IMR-90 (cell line): Measurements from ENCODE around the gene NARS2.

Source experiments
- BHLHE40 ChIP-seq: fragments of 150-350 bp; IDR thresholded peaks from 2 replicates; pipeline ENCODE4 v1.6.1; 2016; ENCODE audit warnings: mild to moderate bottlenecking, low read depth, low read length
- CEBPB ChIP-seq: IDR thresholded peaks from 2 replicates; pipeline ENCODE4 v1.6.1; 2012; ENCODE audit warnings: low read depth, low read length, improper control_type of control experiment
- CTCF ChIP-seq: conservative IDR thresholded peaks from 2 replicates; pipeline ENCODE4 v1.5.1; 2012; ENCODE audit warnings: mild to moderate bottlenecking, low read depth, low read length, improper control_type of control experiment
- FOS ChIP-seq: fragments of 150-350 bp; IDR thresholded peaks from 2 replicates; pipeline ENCODE4 v1.6.1; 2016; ENCODE audit warnings: low read depth, low read length
- POLR2A ChIP-seq: IDR thresholded peaks from 2 replicates; pipeline ENCODE4 v1.6.1; 2012; ENCODE audit warnings: mild to moderate bottlenecking, low read depth, low read length
- RFX5 ChIP-seq: IDR thresholded peaks from 2 replicates; pipeline ENCODE4 v1.8.0; 2012; ENCODE audit warnings: low read depth, mild to moderate bottlenecking, low read length, moderate library complexity

GRCh38 chr11:78472382-78472781, 102.3 kb downstream of the NARS2 start:
- TF ChIP-seq FOS = no peak
- TF ChIP-seq CEBPB = no peak
- TF ChIP-seq CTCF = no peak
- TF ChIP-seq BHLHE40 = no peak
- no peak for TF ChIP-seq POLR2A
- no peak for TF ChIP-seq RFX5
